ENCODE measurements around the gene TIMM29.
"Not testable (repeated sequence)": the region's sequence is repeated elsewhere in the genome, so short reads cannot be mapped to it uniquely, and the experiment has no call there.

The TIMM29 gene

DNA sequence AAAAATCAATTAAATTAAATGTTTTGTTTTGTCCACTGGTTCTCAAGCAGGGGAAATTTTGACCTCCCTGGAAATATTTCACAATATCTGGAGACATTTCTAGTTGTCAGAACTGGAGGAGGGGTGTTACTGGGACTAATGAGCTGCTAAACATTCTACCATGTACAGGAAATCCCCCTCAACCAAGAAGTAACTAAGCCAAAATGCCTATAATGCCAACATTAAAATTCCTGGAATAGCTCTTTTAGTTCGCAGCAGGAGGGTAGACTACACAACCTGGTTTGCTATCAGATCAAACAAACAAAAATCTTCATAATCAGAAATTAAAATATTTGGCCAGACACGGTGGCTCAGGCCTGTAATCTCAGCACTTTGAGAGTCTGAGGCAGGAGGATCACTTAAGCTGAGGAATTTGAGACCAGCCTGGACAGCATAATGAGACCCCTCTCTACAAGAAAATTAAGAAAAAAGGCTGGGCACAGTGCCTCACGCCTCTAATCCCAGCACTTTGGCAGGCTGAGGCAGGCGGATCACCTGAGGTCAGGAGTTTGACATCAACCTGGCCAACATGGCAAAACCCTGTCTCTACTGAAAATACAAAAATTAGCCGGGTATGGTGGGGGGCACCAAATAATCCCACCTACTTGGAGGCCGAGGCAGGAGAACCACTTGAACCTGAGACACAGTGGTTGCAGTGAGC, 18.5 kb downstream of the TIMM29 start:
- no peak for FAIRE-seq

DNA sequence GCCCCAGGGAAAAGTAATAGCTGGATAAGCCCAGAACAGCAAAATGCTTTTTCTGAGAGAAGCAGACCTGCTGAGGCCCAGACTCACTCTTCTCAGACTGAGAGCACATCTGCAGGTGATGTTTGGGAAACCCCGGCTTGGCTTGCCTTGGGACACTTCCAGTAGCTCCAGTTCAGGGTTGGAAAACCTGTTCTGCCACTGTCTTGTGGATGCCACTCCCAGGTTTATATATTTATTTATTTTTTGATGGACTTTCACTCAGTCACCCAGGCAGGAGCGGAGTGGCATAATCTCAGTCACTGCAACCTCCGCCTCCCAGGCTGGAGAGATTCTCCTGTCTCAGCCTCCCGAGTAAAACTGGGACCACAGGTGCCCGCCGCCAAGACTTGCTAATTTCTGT, 24.2 kb downstream of the TIMM29 start:
- FAIRE-seq, result no peak

DNA sequence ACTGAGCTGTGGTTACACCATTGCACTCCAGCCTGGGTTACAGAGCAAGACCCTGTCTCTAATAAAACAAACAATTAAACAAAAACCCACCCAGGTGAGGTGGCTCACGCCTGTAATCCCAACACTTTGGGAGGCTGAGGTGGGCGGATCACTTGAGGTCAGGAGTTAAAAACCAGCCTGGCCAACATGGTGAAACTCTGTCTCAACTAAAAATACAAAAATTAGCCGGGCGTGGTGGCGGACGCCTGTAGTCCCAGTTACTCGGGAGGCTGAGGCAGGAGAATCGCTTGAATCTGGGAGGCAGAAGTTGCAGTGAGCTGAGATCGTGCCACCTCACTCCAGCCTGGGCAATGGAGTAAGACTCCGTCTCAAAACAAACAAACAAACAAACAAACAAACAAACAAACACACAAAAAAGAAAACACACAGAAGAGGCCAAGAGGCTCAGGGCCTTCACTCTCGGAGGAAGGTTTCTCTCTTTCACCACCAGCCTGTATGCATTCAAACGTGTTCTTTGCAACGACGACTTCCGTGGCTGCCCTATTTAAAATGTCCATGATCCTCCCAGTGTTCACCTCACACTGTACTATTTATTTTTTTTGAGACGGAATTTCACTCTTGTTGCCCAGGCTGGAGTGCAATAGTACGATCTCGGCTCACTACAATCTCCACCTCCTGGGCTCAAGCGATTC, 30.8 kb downstream of the TIMM29 start:
- not testable (repeated sequence) for FAIRE-seq

DNA sequence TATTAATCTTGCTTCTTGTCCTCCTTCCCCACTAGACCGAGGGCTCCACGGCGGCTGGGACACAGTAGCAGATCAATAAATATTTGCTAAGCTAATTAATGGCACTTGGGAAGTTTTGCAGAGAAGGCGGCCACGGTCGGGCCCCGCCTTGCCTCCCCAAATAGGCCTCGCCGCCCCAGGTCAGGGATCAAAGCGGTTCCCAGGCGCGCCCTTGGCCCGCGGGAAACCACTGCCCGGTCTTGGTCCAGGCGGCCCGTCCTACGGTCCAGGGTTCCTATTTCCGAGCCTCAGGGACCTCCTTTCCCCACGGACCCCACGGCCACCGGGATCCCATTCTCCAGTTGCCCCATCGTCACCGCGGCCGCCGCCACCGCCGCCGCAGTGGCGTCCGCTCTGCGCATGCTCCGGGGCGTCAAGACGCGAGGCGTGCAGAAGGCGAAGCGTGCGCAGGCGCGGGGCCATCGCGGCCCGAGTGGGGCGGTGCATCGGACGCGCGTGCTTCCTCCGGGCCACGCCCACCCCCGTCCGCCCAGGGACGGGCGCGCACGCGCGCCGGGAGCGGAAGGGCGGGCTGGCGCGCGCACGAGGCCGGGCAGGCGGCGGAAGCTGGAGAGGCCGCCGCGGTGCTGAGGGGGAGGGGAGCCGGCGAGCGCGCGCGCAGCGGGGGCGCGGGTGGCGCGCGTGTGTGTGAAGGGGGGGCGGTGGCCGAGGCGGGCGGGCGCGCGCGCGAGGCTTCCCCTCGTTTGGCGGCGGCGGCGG, 31.9 kb downstream of the TIMM29 start, which contains the start of gene SMARCA4:
TSS of gene SMARCA4 (plus strand) at position 717 of the 759 bp plus-strand sequence. CDS start 23,122 bp downstream, outside the sequence.
- no peak for FAIRE-seq

DNA sequence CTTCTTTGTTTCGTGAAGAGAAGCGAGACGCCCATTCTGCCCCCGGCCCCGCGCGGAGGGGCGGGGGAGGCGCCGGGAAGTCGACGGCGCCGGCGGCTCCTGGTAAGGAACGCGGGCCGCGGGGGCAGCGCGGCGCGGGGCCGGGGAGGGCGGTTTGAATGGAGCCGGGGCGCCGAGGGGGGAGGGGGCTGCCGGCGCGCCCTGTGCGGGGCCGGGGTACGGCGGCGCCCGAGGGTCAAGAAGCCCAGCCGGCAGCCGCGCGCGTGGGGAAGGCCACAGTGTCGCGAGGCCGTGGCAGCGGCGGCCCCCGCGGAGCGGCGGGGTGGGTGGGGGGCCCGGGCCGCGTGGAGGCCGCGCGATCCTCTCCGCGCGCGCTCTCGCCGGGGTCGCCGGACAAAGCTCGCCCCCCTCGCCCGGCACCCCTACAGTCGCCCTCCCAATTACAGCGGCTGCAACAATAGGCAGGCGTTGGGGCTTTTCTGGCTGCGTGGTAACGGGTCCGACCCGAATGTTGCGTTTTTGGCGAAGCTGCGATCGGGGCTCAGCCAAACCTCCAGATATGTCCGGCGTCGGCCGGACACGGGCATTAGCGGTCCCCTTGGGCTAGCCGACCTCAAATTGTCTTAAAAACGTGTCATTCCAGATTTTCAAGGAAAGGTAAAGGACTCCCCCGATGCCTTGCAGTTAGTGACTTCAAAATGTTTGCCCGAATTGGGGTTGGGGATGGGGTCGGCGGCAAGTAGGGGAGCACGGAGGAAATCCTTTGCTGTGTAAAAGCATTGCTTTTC, 32.7 kb downstream of the TIMM29 start:
- FAIRE-seq, result no peak

DNA sequence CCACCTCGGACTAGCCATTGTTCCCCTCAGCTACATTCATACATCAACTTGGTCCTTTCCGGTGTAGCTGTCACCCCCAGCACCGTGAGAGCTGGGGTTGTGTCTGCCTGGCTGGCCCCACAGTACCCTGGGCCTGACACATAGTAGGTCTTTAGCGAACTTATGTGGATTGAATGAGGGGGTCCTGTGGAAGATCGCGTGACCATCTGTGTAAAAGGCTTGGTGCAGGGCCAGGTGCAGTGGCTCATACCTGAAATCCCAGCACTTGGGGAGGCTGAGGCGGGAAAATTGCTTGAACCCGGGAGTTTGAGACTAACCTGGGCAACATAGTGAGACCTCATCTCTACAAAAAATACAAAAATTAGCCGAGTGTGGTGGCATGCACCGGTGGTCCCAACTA, 34.3 kb downstream of the TIMM29 start:
- no peak for FAIRE-seq

DNA sequence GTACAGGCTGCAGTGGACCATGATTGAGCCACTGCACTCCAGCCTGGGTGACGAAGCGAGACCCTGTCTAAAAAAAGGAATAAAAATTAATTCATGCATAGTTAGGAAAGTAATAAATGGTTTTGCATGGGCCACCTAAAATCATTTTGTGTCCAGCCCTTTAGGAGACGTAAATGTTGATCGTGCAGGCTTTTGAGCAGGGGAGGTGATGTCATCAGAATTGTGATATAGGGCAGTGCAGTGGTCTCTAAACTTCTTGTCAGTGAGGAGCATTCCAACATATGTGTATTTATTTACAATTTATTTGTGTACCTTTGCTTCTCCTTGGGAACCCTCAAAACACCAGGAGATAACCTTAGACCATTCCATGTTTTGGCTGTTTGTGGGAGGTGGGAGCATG, 35.3 kb downstream of the TIMM29 start:
- no peak for FAIRE-seq

DNA sequence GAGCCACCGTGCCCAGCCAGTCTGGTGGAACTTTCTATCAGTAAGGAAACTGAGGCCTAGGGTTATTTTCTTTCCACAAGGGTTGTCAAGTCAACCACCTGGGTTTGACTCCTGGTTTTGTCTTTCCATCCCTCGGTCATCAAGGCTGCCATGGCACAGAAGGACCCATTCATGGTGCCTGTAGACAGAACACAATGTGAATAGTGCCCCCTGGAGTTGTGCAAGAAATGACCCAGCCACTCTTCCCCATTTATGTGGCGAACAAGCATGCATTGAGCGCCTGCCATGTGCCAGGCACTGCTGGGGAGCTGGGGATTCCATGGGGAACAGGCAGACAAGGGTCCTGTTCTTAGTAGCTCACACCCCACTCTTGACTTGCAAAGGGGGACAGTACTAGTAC, 36.3 kb downstream of the TIMM29 start:
- FAIRE-seq, result no peak

DNA sequence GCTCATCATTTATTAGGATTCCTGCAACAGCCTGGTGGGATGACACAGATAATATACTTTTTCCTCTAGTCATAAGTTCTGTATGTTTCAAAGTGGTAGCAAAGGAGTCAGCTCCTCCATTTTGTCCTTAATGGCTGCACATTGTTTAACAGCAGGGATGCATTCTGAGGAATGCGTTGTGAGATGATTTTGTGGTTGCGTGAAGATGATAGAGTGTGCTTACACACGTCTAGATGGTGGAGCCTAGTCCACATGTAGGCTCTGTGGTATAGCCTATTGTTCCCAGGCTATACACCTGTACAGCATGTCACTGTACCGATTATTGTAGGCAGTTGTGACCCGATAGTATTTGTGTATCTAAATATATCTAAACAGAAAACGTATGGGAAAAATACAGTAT, 36.8 kb downstream of the TIMM29 start:
- no peak for FAIRE-seq

DNA sequence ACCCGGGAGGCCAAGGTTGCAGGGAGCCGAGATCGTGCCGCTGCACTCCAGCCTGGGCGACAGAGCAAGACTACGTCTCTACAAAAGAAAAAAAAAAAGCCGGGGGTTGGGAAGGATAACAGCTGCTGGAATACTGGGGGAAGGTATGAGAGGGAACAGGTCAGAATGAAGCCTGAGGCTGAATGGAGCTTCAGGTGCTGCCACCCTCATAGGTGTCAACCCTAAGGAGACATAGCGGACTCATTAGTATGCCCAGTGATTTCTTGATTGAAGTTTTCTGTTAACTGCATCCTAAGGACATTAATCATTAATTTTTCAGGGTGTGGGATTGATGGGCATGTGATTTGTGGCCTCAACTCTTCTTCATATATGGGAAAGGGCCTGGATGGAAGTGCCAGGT, 38.2 kb downstream of the TIMM29 start:
- FAIRE-seq, result no peak

DNA sequence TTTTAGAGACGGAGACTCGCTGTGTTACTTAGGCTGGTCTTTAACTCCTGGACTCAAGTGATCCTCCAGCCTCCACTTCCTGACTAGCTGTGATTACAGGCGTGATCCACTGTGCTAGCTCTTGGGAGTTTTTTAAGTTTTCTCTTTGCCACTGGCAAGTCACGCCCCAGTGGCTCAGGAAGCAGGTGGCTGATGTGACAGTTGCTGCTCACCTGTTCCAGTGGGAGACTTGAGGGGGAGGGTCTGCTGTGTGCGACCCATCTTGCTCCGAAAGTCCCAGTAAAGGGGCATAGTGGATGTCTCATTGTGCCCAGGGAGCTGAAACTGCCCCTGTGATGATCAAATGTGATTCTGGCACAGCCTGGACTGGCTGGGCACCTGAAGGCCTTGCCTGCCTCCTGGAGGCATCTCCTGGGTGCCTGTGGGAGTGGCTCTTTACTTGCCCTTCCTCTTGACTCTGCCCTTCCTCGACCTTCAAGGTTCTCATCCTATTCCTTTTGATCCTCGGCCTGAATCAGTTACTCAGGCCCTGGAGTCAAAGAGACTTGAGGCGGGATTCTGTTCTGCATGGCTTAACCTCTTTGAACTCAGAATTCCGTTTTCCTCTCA, 40.0 kb downstream of the TIMM29 start:
- no peak for FAIRE-seq

DNA sequence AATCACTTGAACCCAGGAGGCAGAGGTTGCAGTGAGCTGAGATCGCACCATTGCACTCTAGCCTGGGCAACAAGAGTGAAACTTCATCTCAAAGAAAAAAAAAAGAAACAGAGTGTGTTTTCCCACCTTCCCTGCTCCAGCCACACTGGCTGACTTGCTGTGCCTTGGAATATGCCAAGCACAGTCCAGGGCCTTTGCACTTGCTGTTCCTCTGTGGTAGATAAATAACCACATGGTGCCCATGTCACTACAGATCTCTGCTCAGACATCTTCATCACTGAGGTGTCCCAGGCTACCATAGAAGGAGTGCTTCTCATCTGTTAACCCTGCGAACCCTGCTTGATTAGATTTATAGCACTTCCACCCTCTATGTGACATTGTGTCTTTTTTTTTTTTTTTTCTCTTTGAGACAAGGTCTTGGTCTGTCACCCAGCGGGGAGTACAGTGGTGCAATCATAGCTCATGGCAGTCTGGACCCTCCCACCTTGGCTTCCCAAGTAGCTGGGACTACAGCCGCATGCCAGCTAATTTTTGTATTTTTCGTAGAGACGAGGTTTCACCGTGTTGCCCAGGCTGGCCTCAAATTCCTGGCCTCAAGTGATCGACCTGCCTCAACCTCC, 42.6 kb downstream of the TIMM29 start:
- FAIRE-seq, result no peak

DNA sequence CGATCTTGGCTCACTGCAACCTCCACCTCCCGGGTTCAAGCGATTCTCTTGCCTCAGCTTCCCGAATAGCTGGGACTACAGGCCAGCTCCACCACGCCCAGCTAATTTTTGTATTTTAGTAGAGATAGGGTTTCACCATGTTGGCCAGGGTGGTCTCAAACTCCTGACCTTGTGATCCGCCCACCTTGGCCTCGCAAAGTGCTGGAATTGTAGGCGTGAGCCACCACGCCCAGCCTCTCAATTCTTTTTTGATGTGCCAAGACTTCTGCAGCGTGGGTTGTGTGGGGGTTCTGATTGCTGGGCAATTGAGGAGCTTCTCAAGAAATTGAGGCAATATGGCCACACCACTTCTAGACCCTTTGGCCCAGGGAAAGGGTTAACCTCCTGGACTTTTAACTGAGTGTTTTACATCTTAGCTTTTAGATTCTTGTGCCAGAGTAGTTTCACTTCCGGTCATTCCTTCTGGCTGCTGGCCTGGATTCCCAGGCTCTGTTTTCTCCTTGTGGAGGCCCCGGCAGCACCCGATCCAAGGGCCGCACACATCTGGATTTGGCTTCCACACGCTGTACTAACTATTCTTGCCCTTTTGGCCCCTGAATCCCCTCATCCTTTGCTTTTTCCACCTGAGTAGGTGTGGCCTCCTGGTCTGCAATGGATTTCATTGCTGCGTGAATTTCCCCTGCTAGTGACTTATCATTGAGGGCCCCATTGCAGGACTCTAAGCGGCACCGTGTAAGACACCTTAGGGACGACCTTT, 46.9 kb downstream of the TIMM29 start:
- no peak for FAIRE-seq

DNA sequence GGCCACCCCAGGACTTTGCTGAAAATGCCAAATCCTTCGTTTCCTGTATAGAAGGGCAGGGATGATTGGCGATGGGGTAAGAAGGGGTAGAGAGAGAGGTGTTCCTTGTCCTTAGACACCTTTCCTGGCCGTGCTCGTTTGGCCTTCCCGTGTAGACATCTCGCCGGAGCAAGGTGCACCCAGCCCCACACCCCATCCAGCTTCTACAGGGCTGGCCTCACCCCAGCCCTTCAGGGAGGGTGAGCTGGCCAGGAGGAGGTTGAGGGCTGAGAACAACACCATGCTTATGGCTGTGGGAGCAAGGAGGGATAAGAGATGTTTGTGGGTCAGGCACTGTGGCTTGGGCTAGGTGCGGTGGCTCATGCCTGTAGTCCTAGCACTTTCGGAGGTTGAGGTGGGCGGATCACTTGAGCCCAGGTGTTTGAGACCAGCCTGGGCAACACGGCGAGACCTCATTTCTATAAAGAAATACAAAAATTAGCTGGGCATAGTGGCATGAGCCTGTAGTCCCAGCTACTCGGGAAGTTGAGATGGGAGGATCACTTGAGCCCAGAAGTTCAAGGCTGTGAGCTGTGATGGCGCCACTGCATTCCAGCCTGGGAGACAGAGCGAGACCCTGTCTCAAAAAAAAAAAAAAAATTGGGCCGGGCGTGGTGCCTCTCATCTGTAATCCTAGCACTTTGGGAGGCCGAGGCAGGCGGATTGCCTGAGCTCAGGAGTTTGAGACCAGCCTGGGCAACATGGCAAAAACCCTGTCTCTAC, 47.7 kb downstream of the TIMM29 start:
- FAIRE-seq, result no peak

DNA sequence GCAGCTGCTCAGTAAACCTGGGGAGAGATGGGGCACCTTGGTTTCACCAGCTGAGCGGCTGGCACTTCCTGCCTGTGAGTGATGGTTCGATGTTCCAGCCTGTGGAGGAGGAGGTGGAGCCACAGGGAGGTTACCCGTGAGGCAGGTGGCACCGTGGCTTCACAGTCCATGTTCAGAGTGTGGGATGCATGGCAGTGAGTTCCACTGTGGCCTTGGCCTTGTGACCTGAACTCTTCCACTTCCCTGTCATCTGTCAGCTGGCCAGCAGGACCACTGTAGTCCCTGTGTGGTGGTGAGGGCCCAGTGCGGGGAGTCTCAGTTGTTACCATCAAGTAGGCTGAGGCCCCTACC, 49.1 kb downstream of the TIMM29 start:
- FAIRE-seq, result no peak

Data from islet of Langerhans (tissue), 1 donor.